Measurements from ENCODE around the gene PXN.

GRCh38 chr12:120265473-120266179 lies at the start of gene PXN:
- no peak for TF ChIP-seq GATA3 (IDR thresholded peaks at IDR 0.05; ENCODE audit: low read depth, low read length)
- no peak for TF ChIP-seq GATA2 (IDR thresholded peaks at IDR 0.05; ENCODE audit: low read depth, low read length)

Data from SH-SY5Y (cell line).